Psoas muscle (tissue), 8 donors: Measurements from ENCODE around the gene GRIK5. TPM values are rescaled to one million over a fixed set of nuclear protein-coding genes. Genes with fewer than 3 reads are reported as not detected.

ENCODE experiments used
- ATAC-seq, 4 donors: fragments of 200-7000 bp; cut with Tn5 transposase; one replicate each; pipeline ENCODE4 v1.9.1; 2020; ENCODE audit warnings: moderate library complexity in 3 of 4, mild to moderate bottlenecking in 2 of 4
- DNase-seq, 2 donors: peaks; one replicate each; pipeline ENCODE4 v3.0.0-alpha.2; 2020
- H3K27ac ChIP-seq: fragments of 200-600 bp; one replicate; pipeline ENCODE4 v1.8.0; 2022
- H3K27me3 ChIP-seq, 3 donors: fragments of 200-600 bp in 1 of 3; one replicate each; pipeline versions ENCODE4 v1.6.1 to v1.8.0; 2013 to 2022; ENCODE audit warnings: low read length in 2 of 3, mild to moderate bottlenecking in 2 of 3, moderate library complexity in 1 of 3; ENCODE audit not compliant: insufficient read depth in 3 of 3
- H3K36me3 ChIP-seq, 2 donors: fragments of 200-600 bp in 1 of 2; one replicate each; pipeline versions ENCODE4 v1.6.1 to v1.8.0; 2013 to 2022; ENCODE audit warnings: low read depth in 1 of 2, mild to moderate bottlenecking in 1 of 2, moderate library complexity in 1 of 2; ENCODE audit not compliant: insufficient read depth in 1 of 2
- H3K4me1 ChIP-seq: fragments of 200-600 bp; one replicate; pipeline ENCODE4 v1.8.0; 2022
- H3K4me3 ChIP-seq: fragments of 200-600 bp; one replicate; pipeline ENCODE4 v1.8.0; 2022; ENCODE audit warnings: mild to moderate bottlenecking
- H3K9me3 ChIP-seq: fragments of 200-600 bp; one replicate; pipeline ENCODE4 v1.8.0; 2022
- CTCF ChIP-seq: fragments of 200-600 bp; IDR thresholded peaks from one replicate; pipeline ENCODE4 v1.8.0; 2022; ENCODE audit warnings: antibody characterized with exemption
- WGBS, 3 donors: extraction: QIAGEN DNeasy Blood & Tissue Kit; methylation state at CpG; one replicate each; pipeline versions ENCODE4 v1.1.6 to v1.1.7; 2013; 5-methylcytosine and 5-hydroxymethylcytosine counted together
- intact Hi-C, 2 donors: fragments of 100-400 bp; cut with DNase I; formaldehyde crosslinking; loops; one replicate each; pipeline versions ENCODE4 v1.11.0 to v1.14.2; 2022
- polyA plus RNA-seq, 3 donors: library from polyadenylated mRNA; stranded (reverse); fragments of 200-250 nt; gene quantifications; one replicate each; pipeline ENCODE4 v1.2.3, GENCODE V29; 2013
- total RNA-seq, 4 donors: library from RNA; stranded (reverse); fragmentation: NEBNext Ultra II Directional in 2 of 4; extraction: Animal tissue kit (Norgen Biotek cat#: 25700) in 2 of 4; gene quantifications; one replicate each; pipeline versions ENCODE4 v1.2.1 to v1.2.4, GENCODE V29; 2021 to 2023
- donor health status: healthy with polysubstance abuse.
- donor health status: DM: no; HTN: no; CAD: no; lungs with moderate emphysema.
- donor health status: Bipolar disorder and iron deficiency.
- donor health status: healthy.
- donor health status: DM: yes; HTN: yes; CAD: no.
- donor health status: DM: no; HTN: no; CAD: no.
- donor health status: DM: no; HTN: no; CAD: no.
- donor health status: DM: yes; HTN: yes; CAD: no.

The GRIK5 gene
- total and polyA plus RNA-seq, 7 donors, result 0.26 to 0.88 (median 0.45) TPM

GRCh38 chr19:42079886-42080763, 10.1 kb upstream of the GRIK5 start:
- DNase-seq (peak in 1 of 2 donors; percentile 47), ATAC-seq (no peak)
- no peak overlapping the region for H3K4me3 ChIP-seq
- no peak overlapping the region for H3K27ac ChIP-seq
- H3K27me3 ChIP-seq, result no peaks in the 10 kb centered on the region
- intact Hi-C loops, result no loop called here
- 89 to 91% (median 89%) methylated on average over 44 of the region's 44 CpGs for WGBS, 3 donors
- no peaks in the 10 kb centered on the region for H3K4me1 ChIP-seq
- TF ChIP-seq CTCF, result no peak
- peaks cover 8 to 37% of the 10 kb centered on the region in 2 donors for H3K36me3 ChIP-seq
- no peaks in the 10 kb centered on the region for H3K9me3 ChIP-seq

- DNase-seq, result peak in 1 of 2 donors; percentile 47
- H3K4me1 ChIP-seq, result peaks cover 3% of the 10 kb centered on the region
- no peak for TF ChIP-seq CTCF
- no peak for ATAC-seq
- H3K27ac ChIP-seq, result no peak overlapping the region
- intact Hi-C loops, result no loop called here
- peaks cover 8 to 37% of the 10 kb centered on the region in 2 donors for H3K36me3 ChIP-seq
- no peak overlapping the region for H3K4me3 ChIP-seq
- no peaks in the 10 kb centered on the region for H3K27me3 ChIP-seq
- H3K9me3 ChIP-seq, result no peaks in the 10 kb centered on the region
- WGBS, 3 donors, result 82 to 90% (median 84%) methylated on average over 16 of the region's 16 CpGs
These were observed 9.3 kb upstream of the GRIK5 start for GRCh38 chr19:42079276-42079669.

GRCh38 chr19:42078538-42079275, 8.7 kb upstream of the GRIK5 start:
- H3K36me3 ChIP-seq, result peaks cover 8 to 37% of the 10 kb centered on the region in 2 donors
- H3K4me3 ChIP-seq, result no peak overlapping the region
- DNase-seq, result peak in 1 of 2 donors; percentile 20
- TF ChIP-seq CTCF, result no peak
- H3K27ac ChIP-seq, result no peak overlapping the region
- ATAC-seq, result no peak
- peaks cover 3% of the 10 kb centered on the region for H3K4me1 ChIP-seq
- intact Hi-C loops, result no loop called here
- no peaks in the 10 kb centered on the region for H3K9me3 ChIP-seq
- WGBS, 3 donors, result 68 to 77% (median 70%) methylated on average over 15 of the region's 15 CpGs
- H3K27me3 ChIP-seq, result no peaks in the 10 kb centered on the region

DNA sequence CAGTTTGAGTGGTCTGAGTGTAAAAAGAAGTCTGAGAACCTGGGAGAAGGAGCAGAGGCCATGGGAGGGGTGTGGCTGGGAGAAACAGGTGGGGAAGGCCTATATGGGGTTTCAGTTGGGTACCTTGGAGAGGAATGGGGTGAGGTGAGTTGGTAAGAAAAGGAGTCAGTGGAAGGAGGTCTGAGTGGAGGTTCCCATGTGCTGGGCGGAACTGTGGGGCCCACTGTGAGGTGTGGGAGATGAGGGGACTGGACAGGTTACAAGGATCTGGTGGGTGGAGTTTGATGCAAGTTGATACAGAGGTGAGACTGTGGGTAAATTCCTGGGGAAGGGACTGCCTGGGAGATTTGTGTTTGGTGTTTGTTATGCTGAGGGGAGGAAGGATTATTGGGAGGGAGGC, 8.1 kb upstream of the GRIK5 start:
- 88 to 100% (median 95%) methylated on average over 1 of the region's 1 CpG for WGBS, 3 donors
- Histone ChIP-seq H3K36me3 (peaks cover 8 to 37% of the 10 kb centered on the region in 2 donors), H3K4me1 (peaks cover 3% of the 10 kb centered on the region), H3K9me3 (no peaks in the 10 kb centered on the region), H3K4me3 (no peak overlapping the region), H3K27ac (no peak overlapping the region), H3K27me3 (no peaks in the 10 kb centered on the region)
- ATAC-seq (no peak), DNase-seq (no peak)
- intact Hi-C loops, result no loop called here
- TF ChIP-seq CTCF, result no peak
